ENCODE results near the gene CDC42. TPM values are rescaled to one million over a fixed set of nuclear protein-coding genes. Genes with fewer than 3 reads are reported as not detected.

CDC42 gene
- total and polyA plus RNA-seq, 10 of the 15 experiments (the other 5 are each of a cell fraction or from before 2014, with no cell fraction given) = 184 to 479 (median 326) TPM

GRCh38 chr1:22121421-22121911 lies 69.0 kb downstream of the CDC42 start:
- H4K20me1 ChIP-seq (ENCODE audit: control insufficient read depth, insufficient read depth) = peaks cover 12% of the 10 kb centered on the region
- in situ Hi-C loops (cut with MboI) (no loop called here), intact Hi-C loops (cut with micrococcal nuclease; ENCODE audit: unreplicated experiment) (no loop called here)
- H3K4me3 ChIP-seq = no peak overlapping the region
- H3K79me2 ChIP-seq (ENCODE audit: control insufficient read depth, insufficient read depth, low read length) = no peaks in the 10 kb centered on the region
- peaks cover 34% of the 10 kb centered on the region for H3K4me1 ChIP-seq (ENCODE audit: control insufficient read depth, insufficient read depth, low read length)
- peaks cover 0 to 5% of the 10 kb centered on the region in 2 experiments; a peak in 3 of 4 replicates for H3K36me3 ChIP-seq (ENCODE audit: control insufficient read depth in 2 of 2, insufficient read depth in 2 of 2, low read length in 1 of 2)
- RAD21 ChIA-PET (ENCODE audit: unreplicated experiment) = no interaction called here
- H3K9ac ChIP-seq (ENCODE audit: control insufficient read depth, insufficient read depth, low read length) = no peak overlapping the region
- H3K27me3 ChIP-seq (replicated peaks in 1 of 2; ENCODE audit: control insufficient read depth in 2 of 2, insufficient read depth in 2 of 2, low read length in 1 of 2) = no peaks in the 10 kb centered on the region
- no peak for FAIRE-seq
- H3K9me3 ChIP-seq (replicated peaks; ENCODE audit: control insufficient read depth, insufficient read depth, low read length) = no peaks in the 10 kb centered on the region
- 87% methylated on average over 15 of the region's 15 CpGs for WGBS (ENCODE audit: insufficient coverage, insufficient replicate concordance, low lambda C conversion rate, missing lambda C conversion rate)
- POLR2A ChIA-PET = interaction anchor here (1.4 kb wide), 1 partner anchor 69 kb away, joined by 3 read pairs; the partner anchor contains the start of gene CDC42
- no peak for ATAC-seq
- no TSS peak for BruUV-seq (replicated peaks)
- TF ChIP-seq NR2C1 (IDR thresholded peaks at IDR 0.05) (no peak), WRNIP1 (IDR thresholded peaks at IDR 0.05; ENCODE audit: borderline replicate concordance, low read depth, low read length) (no peak), ZBTB4 (CRISPR knock-in tag; IDR thresholded peaks at IDR 0.05) (no peak), HCFC1 (IDR thresholded peaks at IDR 0.05; ENCODE audit: low read length) (no peak), BCLAF1 (IDR thresholded peaks at IDR 0.05) (no peak), RBBP5 (conservative IDR thresholded peaks at IDR 0.05) (no peak), CREM (IDR thresholded peaks at IDR 0.05; ENCODE audit: low read depth) (no peak), ZNF217 (IDR thresholded peaks at IDR 0.05) (no peak), RCOR1 (conservative IDR thresholded peaks at IDR 0.05; ENCODE audit: low read depth, low read length) (no peak)
- no peak overlapping the region for H3K27ac ChIP-seq (ENCODE audit: control insufficient read depth, insufficient read depth)
- H3K4me2 ChIP-seq (ENCODE audit: control insufficient read depth, insufficient read depth) = no peak overlapping the region
- CTCF ChIA-PET = interaction anchor here (0.6 to 1.3 kb wide), 2 partner anchors 10 to 11 kb away, joined by 3 read pairs; no protein-coding TSS in a partner anchor
- no peak overlapping the region for H2AFZ ChIP-seq (ENCODE audit: control insufficient read depth, low read depth, low read length)
- SMC1A ChIA-PET (ENCODE audit: uncharacterized antibody, unreplicated experiment) = no interaction called here
- DNase-seq (ENCODE audit: low read depth, low spot score) = no peak

All from GM12878 (cell line).